ENCODE results near the gene ANO10.

The ANO10 gene

GRCh38 chr3:43371494-43371893 lies 250.3 kb downstream of the ANO10 start:
- H3K27me3 ChIP-seq (ENCODE audit: insufficient read depth, low read length) = no peaks in the 10 kb centered on the region
- no peaks in the 10 kb centered on the region for H3K9me3 ChIP-seq (ENCODE audit: low read length)
- no peak overlapping the region for H3K4me2 ChIP-seq (ENCODE audit: low read length)
- H3K27ac ChIP-seq (ENCODE audit: low read depth, low read length, poor library complexity, severe bottlenecking) = no peak overlapping the region
- H3F3A ChIP-seq (ENCODE audit: insufficient read depth, low read length) = no peaks in the 10 kb centered on the region
- H3K4me3 ChIP-seq (ENCODE audit: low read depth, low read length, poor library complexity, severe bottlenecking) = no peak overlapping the region
- H3K9me2 ChIP-seq (ENCODE audit: low read depth, low read length) = no peaks in the 10 kb centered on the region
- H3K4me1 ChIP-seq (ENCODE audit: insufficient read depth, low read length, severe bottlenecking) = no peaks in the 10 kb centered on the region
- H3K79me2 ChIP-seq (ENCODE audit: insufficient read depth, low read length) = no peaks in the 10 kb centered on the region
- no peak overlapping the region for H3K9ac ChIP-seq (ENCODE audit: low read length)
- no peaks in the 10 kb centered on the region for H4K20me1 ChIP-seq (ENCODE audit: insufficient read depth, low read length)
- no peaks in the 10 kb centered on the region for H3K36me3 ChIP-seq (ENCODE audit: insufficient read depth, low read length)
- no peak overlapping the region for H2AFZ ChIP-seq (ENCODE audit: low read length)
- TF ChIP-seq CTCF (IDR thresholded peaks at IDR 0.05; ENCODE audit: low read length) (no peak), EZH2 (IDR thresholded peaks at IDR 0.05; ENCODE audit: borderline replicate concordance, low read length) (no peak)

- no peaks in the 10 kb centered on the region for H3K79me2 ChIP-seq (ENCODE audit: insufficient read depth, low read length)
- H3K9ac ChIP-seq (ENCODE audit: low read length) = no peak overlapping the region
- no peak overlapping the region for H2AFZ ChIP-seq (ENCODE audit: low read length)
- H3K4me1 ChIP-seq (ENCODE audit: insufficient read depth, low read length, severe bottlenecking) = no peaks in the 10 kb centered on the region
- H3F3A ChIP-seq (ENCODE audit: insufficient read depth, low read length) = no peaks in the 10 kb centered on the region
- no peak overlapping the region for H3K4me3 ChIP-seq (ENCODE audit: low read depth, low read length, poor library complexity, severe bottlenecking)
- H3K27me3 ChIP-seq (ENCODE audit: insufficient read depth, low read length) = no peaks in the 10 kb centered on the region
- no peaks in the 10 kb centered on the region for H3K9me2 ChIP-seq (ENCODE audit: low read depth, low read length)
- H3K36me3 ChIP-seq (ENCODE audit: insufficient read depth, low read length) = no peaks in the 10 kb centered on the region
- no peaks in the 10 kb centered on the region for H3K9me3 ChIP-seq (ENCODE audit: low read length)
- H4K20me1 ChIP-seq (ENCODE audit: insufficient read depth, low read length) = no peaks in the 10 kb centered on the region
- H3K27ac ChIP-seq (ENCODE audit: low read depth, low read length, poor library complexity, severe bottlenecking) = no peak overlapping the region
- H3K4me2 ChIP-seq (ENCODE audit: low read length) = no peak overlapping the region
- TF ChIP-seq CTCF (IDR thresholded peaks at IDR 0.05; ENCODE audit: low read length) (no peak), EZH2 (IDR thresholded peaks at IDR 0.05; ENCODE audit: borderline replicate concordance, low read length) (no peak)
Measured at GRCh38 chr3:43370293-43370980, 251.4 kb downstream of the ANO10 start.

- no peaks in the 10 kb centered on the region for H3K79me2 ChIP-seq (ENCODE audit: insufficient read depth, low read length)
- no peaks in the 10 kb centered on the region for H3K9me3 ChIP-seq (ENCODE audit: low read length)
- no peak overlapping the region for H3K4me2 ChIP-seq (ENCODE audit: low read length)
- no peak overlapping the region for H3K9ac ChIP-seq (ENCODE audit: low read length)
- no peak for TF ChIP-seq CTCF (IDR thresholded peaks at IDR 0.05; ENCODE audit: low read length)
- TF ChIP-seq EZH2 (IDR thresholded peaks at IDR 0.05; ENCODE audit: borderline replicate concordance, low read length) = no peak
- H3F3A ChIP-seq (ENCODE audit: insufficient read depth, low read length) = no peaks in the 10 kb centered on the region
- no peak overlapping the region for H2AFZ ChIP-seq (ENCODE audit: low read length)
- no peaks in the 10 kb centered on the region for H3K9me2 ChIP-seq (ENCODE audit: low read depth, low read length)
- H3K27ac ChIP-seq (ENCODE audit: low read depth, low read length, poor library complexity, severe bottlenecking) = no peak overlapping the region
- H3K27me3 ChIP-seq (ENCODE audit: insufficient read depth, low read length) = no peaks in the 10 kb centered on the region
- no peaks in the 10 kb centered on the region for H3K36me3 ChIP-seq (ENCODE audit: insufficient read depth, low read length)
- no peak overlapping the region for H3K4me3 ChIP-seq (ENCODE audit: low read depth, low read length, poor library complexity, severe bottlenecking)
- no peaks in the 10 kb centered on the region for H4K20me1 ChIP-seq (ENCODE audit: insufficient read depth, low read length)
- H3K4me1 ChIP-seq (ENCODE audit: insufficient read depth, low read length, severe bottlenecking) = no peaks in the 10 kb centered on the region
Measured at GRCh38 chr3:43369404-43370292, 252.2 kb downstream of the ANO10 start.

All from OCI-LY1 (cell line).